Ovary (tissue), 3 donors: ENCODE results near the gene PRKG2.

ENCODE experiments used
- CTCF ChIP-seq, 3 donors: fragments of 450-650 bp in 2 of 3; fragments of 200-600 bp in 1 of 3; IDR thresholded peaks; one replicate each; pipeline versions ENCODE4 v1.5.1 to v1.8.0; 2016 to 2022; ENCODE audit warnings: antibody characterized with exemption in 3 of 3, mild to moderate bottlenecking in 1 of 3
- POLR2A ChIP-seq: fragments of 450-650 bp; IDR thresholded peaks from one replicate; pipeline ENCODE4 v1.6.1; 2017; ENCODE audit warnings: antibody characterized with exemption, mild to moderate bottlenecking, moderate library complexity
- donor health status: DM: no; HTN: no; CAD: no.

- no peak for TF ChIP-seq CTCF (IDR thresholded peaks at IDR 0.05)
- no peak for TF ChIP-seq POLR2A
Measured at GRCh38 chr4:81084634-81085033, 130.4 kb downstream of the PRKG2 start.
